GM21360 (cell line): ENCODE results near the gene EXOSC7.
A peak's percentile ranks its signal among the peaks of the same experiment; 100 is the strongest.
"Not testable (repeated sequence)": the region's sequence is repeated elsewhere in the genome, so short reads cannot be mapped to it uniquely, and the experiment has no call there.

Source experiments
- ATAC-seq: cut with Tn5 transposase; IDR thresholded peaks from one replicate; pipeline ENCODE4 v1.9.1; 2021; ENCODE audit warnings: mild to moderate bottlenecking, moderate library complexity; ENCODE audit not compliant: unreplicated experiment

The EXOSC7 gene

DNA sequence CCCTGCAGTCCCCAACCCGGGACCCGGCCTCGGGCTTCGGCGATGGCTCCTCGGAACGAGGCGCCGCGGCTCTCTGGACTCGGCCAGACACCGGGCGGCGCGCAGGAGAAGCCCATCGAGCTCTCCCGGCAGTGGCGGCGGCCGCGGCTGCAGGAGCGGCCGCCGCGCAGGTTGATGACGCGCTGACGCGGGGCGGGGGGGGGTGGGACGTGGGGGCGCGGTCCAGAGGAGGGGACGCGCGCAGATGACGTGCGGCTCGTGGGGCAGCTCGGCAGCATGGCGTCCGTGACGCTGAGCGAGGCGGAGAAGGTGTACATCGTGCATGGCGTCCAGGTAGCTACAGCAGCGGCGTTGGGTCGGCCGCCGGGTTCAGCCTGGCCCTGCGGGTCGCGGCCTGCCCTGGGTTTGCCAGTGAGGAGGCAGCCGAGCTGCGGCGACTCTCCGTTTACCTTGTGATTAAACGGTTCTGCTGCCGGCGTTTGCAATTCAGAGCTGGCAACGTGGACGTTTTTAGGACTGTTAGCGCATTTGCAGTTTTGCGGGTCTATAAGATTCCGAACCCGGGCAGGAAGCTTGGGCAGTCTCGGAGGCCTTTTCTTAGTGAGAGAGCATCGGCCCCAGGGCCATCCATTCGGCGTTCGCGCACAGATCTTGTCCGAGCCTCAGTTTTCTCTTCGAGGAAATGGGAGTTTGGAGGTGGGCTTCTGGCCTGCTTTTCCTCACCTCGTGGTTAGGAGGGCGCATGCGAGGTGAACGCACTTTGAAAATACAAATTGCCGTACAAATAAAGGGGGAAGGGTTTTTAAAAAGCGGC is at the start of gene EXOSC7, which contains the start of gene ZDHHC3:
Gene EXOSC7 (plus strand): TSS at position 243 of the 814 bp plus-strand sequence. CDS start 34 bp downstream, at position 277.
Gene ZDHHC3 (minus strand): TSS at position 173 of the 814 bp plus-strand sequence. CDS start 16,738 bp downstream, outside the sequence.
- peak; percentile 61 for ATAC-seq

DNA sequence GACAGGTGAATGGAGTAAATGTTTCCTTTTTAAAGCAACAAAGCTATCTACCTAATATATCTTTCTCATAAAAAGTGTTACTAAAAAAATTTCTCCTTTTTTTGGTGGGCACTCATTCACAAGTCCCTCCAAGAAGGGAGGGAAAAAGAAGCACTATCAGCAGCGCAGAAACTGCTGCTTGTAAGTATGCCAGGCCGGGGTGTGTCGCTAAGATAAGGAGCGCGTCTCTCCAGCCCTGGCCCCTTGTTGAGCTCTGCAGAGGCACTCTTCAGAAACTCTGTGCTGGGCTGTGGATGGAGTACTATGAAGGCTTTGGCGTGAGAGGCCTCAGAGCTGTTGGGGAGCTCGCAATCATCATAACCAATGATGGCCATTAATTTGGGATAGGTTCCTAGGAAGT is 49.1 kb upstream of the EXOSC7 start:
- ATAC-seq, result no peak

DNA sequence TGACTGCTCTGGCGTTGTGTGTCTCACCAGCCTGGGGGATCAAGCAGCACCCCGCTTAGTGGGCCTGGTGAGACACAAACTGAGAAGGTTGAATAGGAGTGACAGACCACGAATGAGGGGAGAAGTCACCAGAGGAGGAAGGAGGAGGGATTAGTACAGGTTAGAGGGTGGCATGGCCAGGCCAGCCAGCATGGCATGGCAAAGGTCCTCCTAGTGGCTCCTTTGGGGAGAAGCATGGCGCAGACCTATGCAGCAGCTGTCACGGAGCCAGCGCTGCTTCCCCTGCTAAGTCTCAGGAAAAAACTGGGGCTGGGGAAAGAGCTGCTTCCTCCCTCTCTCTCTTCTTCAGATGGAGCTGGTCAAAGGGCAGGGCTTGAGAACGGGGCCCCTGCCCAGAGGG is 48.7 kb upstream of the EXOSC7 start:
- ATAC-seq, result no peak

DNA sequence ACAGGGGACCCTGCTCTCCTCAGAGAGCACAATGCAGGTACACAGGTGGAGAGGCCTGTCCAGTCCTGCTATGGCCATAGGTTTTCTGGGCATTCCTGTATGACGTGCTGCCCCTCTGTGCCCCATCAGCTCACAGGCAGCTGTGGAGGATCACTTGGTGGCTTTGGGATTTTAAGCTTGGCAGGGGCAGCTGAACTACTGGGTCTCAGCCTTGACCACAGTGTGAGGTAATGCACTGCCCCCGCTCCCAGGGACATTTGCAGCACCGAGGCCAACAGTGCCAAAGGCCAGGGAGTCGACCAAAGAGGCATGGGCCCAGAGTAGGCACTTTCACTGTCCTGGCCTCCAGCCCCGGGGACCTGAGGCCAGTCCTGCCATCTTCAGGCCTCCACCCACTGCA is 46.3 kb upstream of the EXOSC7 start:
- ATAC-seq, result no peak

DNA sequence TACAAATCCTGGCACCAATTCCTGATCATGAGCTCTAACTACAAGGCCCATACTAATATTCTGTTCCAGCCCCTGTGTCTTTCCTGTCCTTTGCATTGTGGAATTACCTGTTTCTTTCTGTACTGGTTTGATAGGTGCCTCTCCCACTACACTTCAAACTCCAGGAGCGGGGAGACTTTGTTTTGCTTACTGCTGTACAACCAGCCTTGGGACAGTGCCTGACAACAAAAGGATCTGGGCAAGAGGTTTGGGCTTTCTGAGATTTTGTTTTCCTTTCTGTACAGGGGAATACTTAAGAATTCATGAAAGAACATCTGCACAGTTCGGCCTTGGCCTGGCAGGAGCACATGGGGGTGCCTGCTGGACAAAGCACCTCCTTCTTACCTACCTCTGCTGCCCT is 45.1 kb upstream of the EXOSC7 start:
- ATAC-seq, result no peak

DNA sequence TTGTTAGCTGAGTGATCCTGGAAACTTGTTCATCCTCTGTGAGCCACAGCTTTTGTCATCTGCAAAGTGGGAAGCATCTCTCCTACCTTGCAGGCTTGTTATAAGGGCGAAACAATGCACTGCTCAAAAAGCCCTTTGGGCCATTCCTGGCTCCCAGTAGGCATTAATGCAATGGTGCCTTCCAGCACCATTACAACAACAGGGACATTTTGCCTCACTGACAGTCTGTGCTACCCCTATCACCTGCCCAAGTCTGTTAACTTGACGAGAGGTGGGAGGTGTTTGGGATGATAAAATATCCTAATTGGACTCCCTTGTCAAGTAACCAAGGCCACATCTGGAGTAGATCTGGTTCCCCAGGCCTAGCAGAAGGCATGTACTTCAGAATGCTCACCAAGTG is 44.3 kb upstream of the EXOSC7 start:
- no peak for ATAC-seq

DNA sequence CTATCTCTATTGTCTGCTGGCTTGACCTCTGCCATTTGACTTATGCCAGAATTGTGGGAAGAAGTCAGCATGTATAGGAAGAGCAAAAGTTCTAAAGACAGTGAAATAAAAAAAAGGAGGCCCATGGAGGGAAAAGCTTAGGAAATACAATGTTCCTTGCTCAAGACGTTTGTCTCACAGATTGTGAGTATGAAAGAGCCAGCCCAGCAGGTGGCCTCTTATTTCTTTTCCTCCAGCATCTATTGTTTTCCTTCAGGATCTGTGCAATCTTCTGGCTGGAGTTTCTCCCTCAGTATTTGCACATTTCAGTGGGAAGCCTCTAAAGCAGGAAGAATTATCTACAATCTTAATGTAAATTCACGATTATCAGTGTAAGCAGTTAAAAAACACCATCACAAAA is 43.8 kb upstream of the EXOSC7 start:
- no peak for ATAC-seq

DNA sequence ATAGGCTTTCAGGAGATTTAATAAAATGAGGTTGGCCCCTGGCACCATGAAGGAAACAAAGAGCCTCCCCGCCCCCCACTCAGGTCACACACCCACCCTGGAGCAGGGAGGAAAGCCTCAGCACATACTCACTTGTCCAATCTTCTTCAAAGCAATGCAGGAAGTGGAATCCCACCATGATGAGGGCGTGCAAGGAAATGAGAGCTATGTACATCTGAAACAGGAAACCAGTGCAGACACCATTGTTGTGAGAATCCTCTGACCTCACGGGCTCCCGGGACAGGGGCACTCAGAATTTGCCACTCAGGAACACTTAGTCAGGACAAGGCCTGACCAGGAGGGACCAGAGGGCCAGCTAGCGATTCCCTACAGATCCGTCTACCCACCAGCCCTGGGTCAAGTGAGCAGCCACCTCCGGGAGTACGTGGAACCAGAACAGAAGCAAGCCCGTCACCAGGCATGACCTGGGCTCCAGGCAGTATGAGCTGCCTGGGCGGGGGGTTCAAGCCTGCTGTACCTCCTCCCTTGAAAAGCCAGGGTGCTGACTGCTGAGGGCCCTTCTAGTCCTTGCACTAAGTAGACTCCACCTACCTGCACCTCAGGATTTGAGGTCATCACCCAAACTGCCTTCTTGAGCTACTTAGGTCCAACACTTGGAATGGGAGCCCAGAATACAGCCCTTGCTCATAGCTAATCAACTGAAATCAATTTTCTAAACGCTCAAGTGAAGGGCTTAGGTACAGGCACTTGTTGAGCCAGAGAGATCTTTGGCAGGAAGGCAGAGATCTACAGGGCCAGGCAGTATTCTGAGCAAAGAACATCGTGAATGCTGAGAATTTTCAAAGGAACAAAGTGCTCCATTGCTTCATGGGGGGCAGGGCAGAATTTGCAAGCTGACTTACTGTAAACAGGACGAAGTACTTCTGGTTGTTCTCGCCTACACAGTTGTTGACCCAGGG is 42.8 kb upstream of the EXOSC7 start:
- ATAC-seq, result no peak

DNA sequence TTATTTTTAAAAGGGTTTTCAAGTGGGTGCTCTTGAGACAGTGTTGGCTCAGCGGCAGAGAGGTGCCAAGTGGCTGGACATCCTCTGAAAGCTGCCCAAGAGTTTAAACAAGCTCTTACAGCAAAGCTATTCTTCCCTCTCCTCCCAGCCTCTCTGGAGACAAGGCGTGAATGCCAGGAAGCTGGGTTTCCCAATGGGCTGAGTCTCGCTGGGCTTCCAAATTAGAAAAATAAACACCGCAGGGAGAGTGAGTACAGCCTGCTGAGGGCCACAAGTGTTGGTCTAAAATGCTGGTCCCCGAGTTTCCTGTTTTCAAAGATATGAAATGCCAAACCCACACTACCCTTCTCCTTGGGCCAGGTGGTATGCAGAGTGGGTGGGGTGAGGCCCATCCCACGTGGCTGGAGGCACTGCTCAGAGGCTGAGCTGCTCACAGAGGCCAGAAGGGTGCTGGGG is 36.4 kb upstream of the EXOSC7 start:
- no peak for ATAC-seq

DNA sequence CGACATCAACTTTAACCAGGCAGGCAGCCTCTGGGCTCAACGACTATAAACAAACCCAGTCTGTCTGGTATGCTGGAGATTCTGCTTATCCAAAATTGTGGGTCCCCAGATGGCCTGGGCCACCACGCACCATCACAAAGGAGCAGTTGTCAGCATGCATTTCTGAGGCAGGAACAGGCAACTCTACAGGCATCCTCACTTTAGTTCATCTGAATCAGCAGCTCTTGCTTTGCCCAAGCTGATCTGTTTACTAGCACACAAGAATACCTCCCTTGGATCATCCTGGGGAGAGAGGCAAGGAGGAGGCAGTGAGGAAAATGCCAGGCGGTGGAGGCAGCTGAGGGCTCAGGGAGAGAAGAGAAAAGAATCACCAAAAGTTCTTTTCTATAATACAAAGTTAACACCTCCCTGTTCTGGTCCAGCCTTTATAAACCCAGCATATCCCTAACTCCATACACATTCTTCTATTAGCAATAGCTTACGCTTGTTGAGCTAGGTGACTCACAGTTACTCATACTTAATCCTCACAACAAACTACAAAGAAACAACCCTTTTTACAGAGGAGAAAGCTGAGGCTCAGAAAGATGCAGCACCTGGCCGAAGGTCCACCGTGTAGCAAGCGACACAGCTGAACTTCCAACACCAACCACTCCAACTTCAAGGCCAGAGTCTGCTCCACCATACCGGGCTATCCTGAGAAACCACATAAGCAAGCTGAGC is 33.7 kb upstream of the EXOSC7 start:
- no peak for ATAC-seq

DNA sequence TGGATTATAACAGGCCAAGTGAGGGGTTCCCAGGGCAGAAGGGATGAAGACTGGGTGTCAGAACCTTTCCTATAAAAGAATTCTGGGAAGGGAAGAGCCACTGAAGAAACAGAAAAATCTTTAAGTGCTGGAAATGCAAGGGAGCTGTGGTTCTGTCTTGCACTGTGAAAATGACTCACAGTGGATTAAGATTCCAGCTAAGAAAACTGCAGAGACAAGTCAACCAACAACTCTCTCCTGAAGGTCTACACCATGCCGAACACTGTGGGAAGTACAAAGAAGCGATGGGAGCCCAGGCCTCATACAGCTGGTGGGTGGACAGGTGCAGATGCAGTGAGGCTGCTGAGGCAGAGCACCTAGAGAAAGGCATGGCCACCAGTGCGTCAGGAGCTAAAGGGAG is 27.8 kb upstream of the EXOSC7 start:
- ATAC-seq, result no peak

DNA sequence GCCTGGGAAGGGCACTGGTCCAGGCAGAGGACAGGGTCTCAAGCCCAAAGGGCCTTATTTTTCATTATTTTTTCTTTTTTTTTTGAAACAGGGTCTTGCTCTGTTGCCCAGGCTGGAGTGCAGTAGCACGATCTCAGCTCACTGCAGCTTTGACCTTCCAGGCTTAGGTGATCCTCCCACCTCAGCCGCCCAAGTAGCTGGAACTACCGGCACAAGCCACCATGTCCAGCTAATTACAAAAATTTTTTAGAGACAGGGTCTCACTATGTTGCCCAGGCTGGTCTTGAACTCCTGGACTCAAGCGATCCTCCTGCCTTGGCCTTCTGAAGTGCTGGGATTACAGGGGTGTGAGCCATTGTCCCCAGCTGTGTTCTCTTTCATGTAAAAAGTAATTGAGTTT is 26.3 kb upstream of the EXOSC7 start:
- not testable (repeated sequence) for ATAC-seq

DNA sequence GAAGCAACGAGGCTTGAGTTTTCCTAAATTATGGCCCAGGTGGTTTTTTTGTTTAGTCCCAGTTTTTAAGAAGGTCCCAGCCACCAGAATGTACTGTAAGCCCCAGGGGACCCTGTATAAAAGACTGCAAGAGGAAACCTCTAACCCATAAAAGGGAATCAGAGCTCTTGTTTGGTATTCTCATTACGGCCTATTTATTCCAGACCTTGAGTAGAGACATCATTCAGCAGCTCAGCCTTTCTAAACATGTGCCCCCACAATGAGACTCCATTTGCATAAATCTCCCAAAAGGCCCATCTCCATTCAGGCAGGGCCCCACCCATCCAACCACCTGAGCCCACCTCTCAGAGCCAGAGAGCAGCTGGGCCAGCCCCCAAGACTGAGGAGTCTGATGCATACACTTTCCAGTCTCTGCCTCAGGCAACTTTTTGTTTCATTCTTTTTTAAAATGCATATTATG is 25.7 kb upstream of the EXOSC7 start:
- ATAC-seq, result no peak

DNA sequence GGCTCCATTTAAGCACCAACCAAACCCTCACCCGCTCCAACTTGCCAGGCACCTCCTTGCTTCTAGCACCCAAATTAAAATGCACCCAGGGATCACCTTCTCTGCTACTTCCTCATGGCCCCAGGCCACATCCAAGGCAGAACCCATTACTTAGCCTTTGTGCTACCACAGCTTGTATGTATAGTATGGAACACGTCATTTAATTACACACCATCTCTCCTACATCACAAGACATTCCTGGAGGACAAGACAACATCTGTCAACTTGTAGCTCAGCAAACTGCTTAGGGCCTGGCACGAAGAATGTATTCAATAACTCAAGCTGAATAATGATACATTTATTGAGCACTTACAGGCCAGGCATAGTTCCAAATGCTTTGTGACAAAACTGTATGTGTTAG is 23.4 kb upstream of the EXOSC7 start:
- no peak for ATAC-seq

DNA sequence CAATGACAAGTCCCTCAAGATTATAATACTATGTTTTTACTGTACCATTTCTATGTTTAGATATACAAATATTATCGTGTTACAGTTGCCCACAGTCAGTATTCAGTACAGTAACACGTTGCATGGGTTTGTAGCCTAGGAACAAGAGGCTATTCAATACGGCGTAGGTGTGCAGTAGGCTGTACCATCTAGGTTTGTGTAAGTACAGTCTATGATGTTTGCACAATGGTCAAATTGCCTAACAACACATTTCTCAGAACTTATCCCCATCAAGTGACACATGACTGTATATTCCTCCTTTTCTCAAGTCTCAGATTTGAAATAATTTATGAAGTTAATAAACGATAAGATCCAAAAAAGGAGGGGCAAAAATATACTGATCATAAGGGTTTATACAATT is 21.7 kb upstream of the EXOSC7 start:
- ATAC-seq, result no peak

DNA sequence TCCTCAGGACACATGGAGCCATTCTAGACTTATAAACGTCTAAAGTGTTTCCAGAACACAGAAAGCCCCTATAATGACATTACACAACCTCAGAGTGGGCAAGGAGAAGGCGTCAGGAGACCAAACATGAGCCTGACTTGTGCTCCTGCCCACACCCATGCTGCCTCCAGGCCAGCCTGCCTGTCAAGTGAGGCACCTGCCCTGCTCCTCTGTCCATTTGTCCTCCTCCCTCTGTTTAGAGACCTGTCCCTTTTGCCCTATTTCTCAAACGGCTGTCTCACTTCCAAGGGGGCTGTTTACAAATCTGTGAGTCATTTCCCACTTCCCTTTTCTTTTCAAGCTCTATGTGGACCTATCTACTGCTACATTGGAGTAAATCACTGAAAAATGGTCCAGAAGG is 21.1 kb upstream of the EXOSC7 start:
- no peak for ATAC-seq

DNA sequence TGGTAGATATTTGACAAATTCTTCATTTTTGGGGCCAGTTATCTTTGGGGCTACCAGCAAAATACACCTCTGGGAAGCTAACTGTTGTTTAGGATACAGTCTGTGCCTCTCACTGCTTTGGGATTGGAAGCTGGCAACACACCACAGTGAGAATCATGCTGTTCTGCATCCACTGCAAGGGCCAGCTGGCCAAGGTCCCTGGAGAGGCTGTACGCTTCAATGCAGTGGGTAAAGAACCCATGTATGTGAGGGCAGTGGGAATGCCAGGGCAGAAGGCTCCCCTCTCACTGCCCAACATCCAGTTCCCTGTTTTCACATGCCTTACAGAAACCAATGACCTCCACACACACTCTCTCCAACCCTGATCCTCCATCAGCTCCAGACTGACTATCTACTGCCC is 20.1 kb upstream of the EXOSC7 start:
- ATAC-seq, result no peak

DNA sequence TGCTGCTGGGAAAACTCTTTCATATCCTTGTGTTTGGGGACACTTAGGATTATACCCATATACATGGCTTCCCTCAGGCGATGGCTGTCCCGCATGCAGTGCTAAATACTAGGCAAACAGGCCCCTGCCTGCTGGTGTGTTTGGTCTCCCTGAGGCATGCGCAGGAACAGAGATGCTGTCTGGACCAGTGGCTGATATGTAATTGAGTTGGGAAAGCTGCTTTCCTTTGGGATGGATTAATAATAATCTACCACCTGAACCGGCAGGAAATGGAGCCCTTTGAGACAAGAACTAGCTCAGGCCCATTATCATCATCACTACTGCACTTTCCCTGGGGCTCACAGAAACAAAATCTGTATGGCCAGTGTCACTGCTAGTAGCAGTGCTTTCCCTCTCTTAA is 18.1 kb upstream of the EXOSC7 start:
- ATAC-seq, result no peak

DNA sequence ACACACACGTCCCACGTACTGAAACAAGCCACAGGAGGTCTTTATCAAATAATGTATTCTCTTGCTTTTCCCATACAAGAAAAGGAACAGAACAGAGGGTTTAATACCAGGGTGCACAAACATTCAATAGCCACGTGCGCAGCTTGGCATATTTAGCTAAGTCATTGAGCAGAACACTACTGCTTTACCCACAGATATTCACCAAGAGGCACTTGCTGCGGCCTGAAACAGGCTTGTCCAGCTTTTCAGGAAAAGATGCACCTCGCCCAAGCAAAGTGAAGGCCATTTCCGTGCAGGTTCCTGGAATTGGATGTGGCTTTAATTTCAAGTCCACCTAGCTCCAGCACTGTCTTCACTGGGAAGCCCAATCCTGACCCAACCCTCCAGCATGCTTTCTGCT is 17.7 kb upstream of the EXOSC7 start:
- no peak for ATAC-seq

DNA sequence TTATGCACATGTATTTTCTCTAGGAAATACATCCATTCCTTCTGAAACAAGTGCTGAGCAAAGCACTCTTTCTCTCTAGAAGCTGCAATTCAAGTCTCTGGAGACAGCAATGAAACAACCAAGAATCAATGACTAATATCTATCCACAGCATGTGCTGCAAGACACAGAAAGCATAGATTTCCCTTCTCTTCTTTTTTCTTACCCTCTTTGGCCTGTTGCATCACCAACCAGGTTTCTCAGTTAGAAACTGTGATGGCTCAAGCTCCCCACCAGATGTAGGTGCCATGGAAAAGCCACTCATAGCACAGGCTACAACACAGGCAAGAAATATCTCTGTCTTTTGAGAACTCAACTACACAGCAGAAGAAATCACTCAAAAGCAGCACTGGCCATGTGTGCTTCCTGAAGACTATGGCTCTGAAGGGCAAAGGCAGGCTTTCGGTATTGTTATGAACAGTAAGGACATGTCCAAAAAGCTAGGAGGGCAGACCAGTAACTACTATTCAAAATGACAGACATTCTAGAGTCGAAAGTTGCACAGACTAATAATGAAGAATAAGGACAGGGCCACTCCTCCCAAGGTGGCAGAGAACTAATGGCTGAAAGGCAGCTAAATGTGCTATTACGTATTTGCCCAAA is 15.5 kb upstream of the EXOSC7 start:
- ATAC-seq, result no peak
